Bronchial epithelial cell (primary cell): Measurements from ENCODE around the gene NUTF2. TPM values are rescaled to one million over a fixed set of nuclear protein-coding genes. Genes with fewer than 3 reads are reported as not detected.

ENCODE experiments used
- DNase-seq: peaks from one replicate; pipeline ENCODE4 v3.0.0-alpha.2; 2010; ENCODE audit warnings: low read depth
- FAIRE-seq: peaks from 2 replicates; lab custom pipeline; 2011; peaks lifted over from hg19 to GRCh38; lab: Jason Lieb, UNC
- H3K27me3 ChIP-seq: 2 replicates; pipeline ENCODE4 v1.5.1; 2011; ENCODE audit warnings: low read length; ENCODE audit not compliant: control insufficient read depth, insufficient read depth
- H3K36me3 ChIP-seq: 2 replicates; pipeline ENCODE4 v1.5.1; 2011; ENCODE audit warnings: low read length; ENCODE audit not compliant: control insufficient read depth, insufficient read depth
- H3K4me3 ChIP-seq: 2 replicates; pipeline ENCODE4 v1.5.1; 2011; ENCODE audit warnings: mild to moderate bottlenecking, low read depth, low read length, control low read depth
- CTCF ChIP-seq: IDR thresholded peaks from 2 replicates; pipeline ENCODE4 v1.5.1; 2011; ENCODE audit warnings: mild to moderate bottlenecking, moderate library complexity, low read length, control low read depth, inconsistent platforms; ENCODE audit not compliant: insufficient read depth, severe bottlenecking
- total RNA-seq: library from RNA; depleted of rRNA; stranded (reverse); fragments of >200 nt; gene quantifications from 2 replicates; pipeline ENCODE4 v1.2.1, GENCODE V29; 2014

Gene NUTF2
- total RNA-seq, 1 donor from 2014 or later, result 42.6 TPM

GRCh38 chr16:67871256-67871655 lies 24.5 kb downstream of the NUTF2 start:
- FAIRE-seq, result no peak
- no peak for DNase-seq
- Histone ChIP-seq H3K27me3 (no peaks in the 10 kb centered on the region), H3K36me3 (peaks cover 17% of the 10 kb centered on the region), H3K4me3 (no peak overlapping the region)
- no peak for TF ChIP-seq CTCF

DNA sequence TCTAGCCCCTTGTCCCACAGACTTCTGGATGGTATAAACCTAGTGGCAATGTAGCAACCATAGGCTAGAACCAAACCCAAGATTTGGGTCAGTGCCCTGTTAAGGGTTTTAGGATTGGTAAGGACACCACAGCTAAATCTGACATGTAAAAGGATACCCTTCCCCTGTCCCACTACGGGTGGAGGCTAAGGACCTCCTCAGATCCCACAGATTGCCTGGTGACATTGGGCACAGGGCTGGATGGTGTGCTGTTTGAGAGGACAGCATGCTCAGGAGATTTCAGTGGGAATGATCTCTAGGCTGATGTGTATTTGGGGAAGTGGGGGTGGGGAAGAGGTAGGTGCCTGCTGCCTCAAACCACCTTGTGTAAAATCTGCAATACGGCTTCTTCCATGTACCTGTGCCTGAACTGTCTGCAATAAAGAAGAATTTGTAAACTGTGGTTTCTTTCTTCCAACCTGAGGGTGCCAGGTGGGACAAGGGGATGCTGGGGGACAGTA lies 25.4 kb downstream of the NUTF2 start:
- DNase-seq (no peak), FAIRE-seq (no peak)
- TF ChIP-seq CTCF, result no peak
- Histone ChIP-seq H3K27me3 (no peaks in the 10 kb centered on the region), H3K36me3 (peaks cover 22% of the 10 kb centered on the region), H3K4me3 (no peak overlapping the region)

DNA sequence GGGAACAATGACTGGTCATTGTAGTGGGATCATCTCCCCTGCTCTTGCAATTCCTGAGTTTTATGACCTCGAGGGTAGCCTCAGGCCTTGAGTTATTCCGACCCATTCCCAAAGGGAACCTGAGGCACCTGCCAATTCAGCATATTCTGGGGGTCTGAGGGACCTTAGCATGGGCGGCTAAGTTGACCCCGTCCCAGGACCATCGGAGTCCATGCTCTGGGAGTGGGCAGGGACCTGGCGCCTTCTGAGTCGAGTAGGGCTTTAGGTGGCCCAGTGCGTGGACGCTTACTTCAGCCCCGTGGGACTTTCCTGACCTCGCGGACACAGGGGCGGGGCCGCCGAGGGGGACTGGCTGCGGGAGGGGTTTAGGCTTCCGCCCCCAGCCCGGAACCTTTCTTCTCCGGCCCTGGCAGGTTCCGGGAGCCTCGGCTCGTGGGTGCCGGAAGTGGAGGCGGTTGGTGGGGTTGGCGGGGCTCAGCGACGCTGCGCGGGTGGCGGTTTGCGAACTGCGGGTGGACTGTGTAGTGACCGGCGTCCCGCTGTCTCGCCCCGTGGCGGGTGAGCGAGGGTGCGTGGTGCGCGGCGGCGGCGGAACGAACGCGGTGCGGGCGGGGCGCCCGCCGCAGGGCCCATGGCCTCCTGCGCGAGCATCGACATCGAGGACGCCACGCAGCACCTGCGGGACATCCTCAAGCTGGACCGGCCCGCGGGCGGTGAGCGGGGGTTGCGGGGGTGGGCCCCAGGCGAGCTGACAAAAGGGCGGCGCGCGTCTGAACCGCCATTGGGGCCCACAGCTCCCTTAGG lies 26.1 kb downstream of the NUTF2 start, which contains the start of gene EDC4:
Gene EDC4, plus strand, starts transcription at position 422 of the 804 bp plus-strand sequence. Its CDS starts 210 bp downstream, at position 632.
- Histone ChIP-seq H3K36me3 (peaks cover 24% of the 10 kb centered on the region), H3K27me3 (no peaks in the 10 kb centered on the region), H3K4me3 (peak within 1 kb of the TSS; percentile 72)
- no peak for TF ChIP-seq CTCF
- FAIRE-seq, result no peak
- no peak for DNase-seq

GRCh38 chr16:67873435-67874370 lies 27.0 kb downstream of the NUTF2 start:
- peaks cover 24% of the 10 kb centered on the region for H3K36me3 ChIP-seq
- DNase-seq (no peak), FAIRE-seq (peak; percentile 28)
- TF ChIP-seq CTCF, result no peak
- H3K4me3 ChIP-seq, result peak overlapping the region; percentile 72
- no peaks in the 10 kb centered on the region for H3K27me3 ChIP-seq

- no peak overlapping the region for H3K4me3 ChIP-seq
- no peak for DNase-seq
- no peak for FAIRE-seq
- peaks cover 31% of the 10 kb centered on the region for H3K36me3 ChIP-seq
- TF ChIP-seq CTCF, result no peak
- H3K27me3 ChIP-seq, result no peaks in the 10 kb centered on the region
These were observed 27.6 kb downstream of the NUTF2 start for GRCh38 chr16:67874372-67874771.
